Adipose tissue (tissue), 3 donors: ENCODE results near the gene DRAXIN. TPM values are rescaled to one million over a fixed set of nuclear protein-coding genes. Genes with fewer than 3 reads are reported as not detected.

Source experiments
- H3K27ac ChIP-seq: one replicate; pipeline ENCODE4 v1.5.1; 2013; ENCODE audit warnings: low read depth, low read length
- WGBS, 3 donors: extraction: QIAGEN DNeasy Blood & Tissue Kit; methylation state at CpG; one replicate each; pipeline ENCODE4 v1.1.7; 2013; 5-methylcytosine and 5-hydroxymethylcytosine counted together
- polyA plus RNA-seq, 3 donors: library from polyadenylated mRNA; stranded (reverse); fragments of 200-250 nt; gene quantifications; one replicate each; pipeline ENCODE4 v1.2.3, GENCODE V29; 2013
- donor health status: healthy with polysubstance abuse.
- donor health status: Bipolar disorder and iron deficiency.
- donor health status: healthy.

Gene DRAXIN
- polyA plus RNA-seq, 3 donors, result under 0.01 to 0.03 (median 0.01) TPM

- 9 to 14% (median 12%) methylated on average over 56 to 65 of the region's 65 CpGs for WGBS, 3 donors
- peak overlapping the region; percentile 49 for H3K27ac ChIP-seq
Observed at GRCh38 chr1:11680270-11681070, 11.0 kb upstream of the DRAXIN start.

- peak within 1 kb of the TSS; percentile 49 for H3K27ac ChIP-seq
- WGBS, 3 donors, result 0 to 1% (median 1%) methylated on average over 49 to 71 of the region's 71 CpGs
Observed at GRCh38 chr1:11681071-11681771, 10.3 kb upstream of the DRAXIN start, which contains the start of gene MAD2L2. Gene MAD2L2, minus strand, starts transcription at chr1:11681148. Its CDS starts 547 bp downstream, at chr1:11680601.

- no peak overlapping the region for H3K27ac ChIP-seq
- WGBS, 3 donors, result 35 to 55% (median 42%) methylated on average over 7 of the region's 7 CpGs
Observed at GRCh38 chr1:11682287-11682771, 9.2 kb upstream of the DRAXIN start.

GRCh38 chr1:11682799-11683198, 8.7 kb upstream of the DRAXIN start:
- no peak overlapping the region for H3K27ac ChIP-seq
- WGBS, 3 donors, result 46 to 62% (median 48%) methylated on average over 1 of the region's 1 CpG

- H3K27ac ChIP-seq, result no peak overlapping the region
- WGBS, 3 donors, result 61% methylated on average over 7 of the region's 7 CpGs
Observed at GRCh38 chr1:11684070-11684469, 7.4 kb upstream of the DRAXIN start.

GRCh38 chr1:11685210-11685752, 6.2 kb upstream of the DRAXIN start:
- 87 to 95% (median 94%) methylated on average over 7 of the region's 7 CpGs for WGBS, 3 donors
- H3K27ac ChIP-seq, result no peak overlapping the region

GRCh38 chr1:11688506-11688905, 3.0 kb upstream of the DRAXIN start:
- no peak overlapping the region for H3K27ac ChIP-seq
- WGBS, 3 donors, result 93 to 96% (median 94%) methylated on average over 4 of the region's 4 CpGs

GRCh38 chr1:11690397-11691301, 861 bp upstream of the DRAXIN start:
- WGBS, 3 donors, result 3 to 5% (median 4%) methylated on average over 57 to 64 of the region's 64 CpGs
- H3K27ac ChIP-seq, result no peak overlapping the region

GRCh38 chr1:11691928-11692711, 610 bp downstream of the DRAXIN start:
- no peak overlapping the region for H3K27ac ChIP-seq
- 5 to 9% (median 7%) methylated on average over 52 to 64 of the region's 64 CpGs for WGBS, 3 donors

- WGBS, 3 donors, result 12 to 16% (median 15%) methylated on average over 6 of the region's 6 CpGs
- no peak overlapping the region for H3K27ac ChIP-seq
Observed at GRCh38 chr1:11693024-11693590, 1.6 kb downstream of the DRAXIN start.

- H3K27ac ChIP-seq, result no peak overlapping the region
- 48 to 65% (median 61%) methylated on average over 5 of the region's 5 CpGs for WGBS, 3 donors
Observed at GRCh38 chr1:11693917-11694316, 2.4 kb downstream of the DRAXIN start.

- H3K27ac ChIP-seq, result no peak overlapping the region
- 90 to 97% (median 91%) methylated on average over 6 of the region's 6 CpGs for WGBS, 3 donors
Observed at GRCh38 chr1:11695861-11696260, 4.4 kb downstream of the DRAXIN start.

- H3K27ac ChIP-seq, result no peak overlapping the region
- 62 to 73% (median 73%) methylated on average over 8 of the region's 8 CpGs for WGBS, 3 donors
Observed at GRCh38 chr1:11697188-11697892, 5.8 kb downstream of the DRAXIN start.

GRCh38 chr1:11697893-11698210, 6.3 kb downstream of the DRAXIN start:
- H3K27ac ChIP-seq, result no peak overlapping the region
- 65 to 77% (median 70%) methylated on average over 5 of the region's 5 CpGs for WGBS, 3 donors

GRCh38 chr1:11700601-11701467, 9.3 kb downstream of the DRAXIN start:
- WGBS, 3 donors, result 34 to 47% (median 45%) methylated on average over 33 to 34 of the region's 34 CpGs

GRCh38 chr1:11701551-11701961, 10.0 kb downstream of the DRAXIN start:
- 41 to 43% (median 43%) methylated on average over 15 of the region's 15 CpGs for WGBS, 3 donors
- no peak overlapping the region for H3K27ac ChIP-seq

More at GRCh38 chr1:11700601-11701467, 9.3 kb downstream of the DRAXIN start:
- H3K27ac ChIP-seq, result no peak overlapping the region
